CMK (cell line): ENCODE measurements around the gene PNPLA1.

Source experiments
- DNase-seq: peaks from one replicate; pipeline ENCODE4 v3.0.0-alpha.2; 2010; ENCODE audit warnings: low read depth

The PNPLA1 gene

DNA sequence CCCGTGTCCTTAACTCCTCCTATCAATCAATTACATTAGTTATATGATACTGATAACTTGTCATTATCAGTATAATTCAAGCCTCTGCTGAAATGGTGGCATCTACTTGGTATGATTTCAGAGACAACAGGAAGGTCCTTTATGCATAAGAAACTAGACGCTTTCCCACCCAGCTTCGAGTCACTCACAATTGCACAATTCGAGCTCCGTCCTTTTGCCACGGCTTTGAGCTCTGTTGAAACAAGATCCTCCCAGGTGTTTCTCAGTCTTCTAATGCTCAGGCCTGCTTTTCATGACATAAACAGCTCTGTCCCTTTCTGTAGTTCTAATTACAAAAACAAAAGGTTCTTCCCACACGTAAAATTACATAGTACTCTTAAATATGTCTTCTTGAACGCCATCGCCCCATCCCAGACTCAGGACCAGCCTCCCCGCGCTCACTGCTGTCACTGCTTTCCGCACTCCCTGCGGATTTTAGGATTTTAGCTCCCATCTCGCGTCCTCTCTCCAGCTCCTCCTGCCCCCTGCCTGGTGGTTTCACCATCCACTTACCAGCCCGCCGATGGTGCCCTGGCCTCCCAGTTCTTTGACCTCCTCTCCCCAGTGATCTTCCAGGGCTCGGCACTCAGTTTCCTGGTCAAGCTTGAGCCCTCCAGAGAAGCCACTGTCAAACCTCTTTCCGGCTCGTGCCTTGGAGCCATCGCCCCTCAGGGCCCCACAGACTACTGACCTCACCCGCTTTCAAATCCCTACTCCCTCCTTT, 23.2 kb upstream of the PNPLA1 start:
- no peak for DNase-seq

- DNase-seq, result no peak
Measured at GRCh38 chr6:36247693-36248092, 22.2 kb upstream of the PNPLA1 start.

- DNase-seq, result no peak
Measured at GRCh38 chr6:36248980-36249379, 20.9 kb upstream of the PNPLA1 start.

- no peak for DNase-seq
Measured at GRCh38 chr6:36249536-36249935, 20.3 kb upstream of the PNPLA1 start.

GRCh38 chr6:36252005-36252404, 17.9 kb upstream of the PNPLA1 start:
- no peak for DNase-seq

GRCh38 chr6:36263390-36264000, 6.4 kb upstream of the PNPLA1 start:
- no peak for DNase-seq

GRCh38 chr6:36265744-36266143, 4.1 kb upstream of the PNPLA1 start:
- no peak for DNase-seq

- no peak for DNase-seq
Measured at GRCh38 chr6:36266913-36267644, 2.8 kb upstream of the PNPLA1 start.

DNA sequence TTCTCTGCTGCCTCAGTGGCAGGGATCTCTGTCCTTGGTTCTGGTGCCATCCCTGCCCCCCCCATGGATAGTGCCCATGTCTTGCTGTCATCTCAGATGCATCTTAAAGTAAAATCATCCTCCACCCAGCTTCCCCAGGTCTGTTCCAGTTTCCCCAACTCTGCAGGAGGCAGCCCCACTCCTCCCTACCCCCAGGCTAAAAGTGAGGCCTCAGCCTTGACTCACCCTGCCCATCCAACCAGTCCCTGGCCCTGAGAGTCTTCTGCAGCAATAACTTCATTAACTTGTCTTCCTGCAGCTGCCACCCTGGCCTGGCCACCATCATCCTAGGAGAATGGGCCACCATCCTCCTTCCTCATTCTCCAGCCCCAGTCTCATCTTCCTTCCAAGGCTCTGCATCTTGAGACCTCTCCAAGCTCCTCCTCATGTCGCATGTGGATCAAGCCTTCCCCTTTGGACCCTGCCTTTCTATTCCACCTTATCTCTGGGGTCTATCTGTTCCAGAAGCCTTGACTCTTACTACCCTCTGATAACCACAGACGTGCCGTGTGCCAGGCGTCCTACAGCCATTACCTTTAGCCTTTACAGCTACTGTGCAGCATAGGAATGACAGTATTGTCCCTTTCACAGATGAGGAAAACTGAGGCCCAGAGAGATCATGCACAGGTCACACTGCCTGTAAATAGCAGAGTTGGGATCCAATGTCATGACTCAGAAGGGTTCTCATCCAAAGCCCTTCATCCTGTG, 2.0 kb upstream of the PNPLA1 start:
- no peak for DNase-seq

GRCh38 chr6:36268478-36269275, 1.2 kb upstream of the PNPLA1 start:
- no peak for DNase-seq

DNA sequence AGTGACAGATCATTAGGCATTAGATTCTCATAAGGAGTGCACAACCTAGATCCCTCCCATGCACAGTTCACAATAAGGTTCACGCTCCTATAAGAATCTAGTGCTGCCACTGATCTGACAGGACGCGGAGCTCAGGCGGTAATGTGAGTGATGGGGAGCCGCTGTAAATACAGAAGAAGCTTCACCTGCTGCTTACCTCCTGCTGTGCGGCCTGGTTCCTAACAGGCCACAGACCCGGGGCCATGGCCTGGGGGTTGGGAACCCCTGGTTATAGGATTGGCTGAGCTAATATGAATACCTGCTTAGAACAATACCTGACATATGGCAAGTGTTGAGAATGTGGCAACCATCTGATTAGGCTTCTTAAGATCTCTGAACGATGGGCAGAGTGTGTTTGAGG, 2.4 kb downstream of the PNPLA1 start:
- DNase-seq, result no peak

DNA sequence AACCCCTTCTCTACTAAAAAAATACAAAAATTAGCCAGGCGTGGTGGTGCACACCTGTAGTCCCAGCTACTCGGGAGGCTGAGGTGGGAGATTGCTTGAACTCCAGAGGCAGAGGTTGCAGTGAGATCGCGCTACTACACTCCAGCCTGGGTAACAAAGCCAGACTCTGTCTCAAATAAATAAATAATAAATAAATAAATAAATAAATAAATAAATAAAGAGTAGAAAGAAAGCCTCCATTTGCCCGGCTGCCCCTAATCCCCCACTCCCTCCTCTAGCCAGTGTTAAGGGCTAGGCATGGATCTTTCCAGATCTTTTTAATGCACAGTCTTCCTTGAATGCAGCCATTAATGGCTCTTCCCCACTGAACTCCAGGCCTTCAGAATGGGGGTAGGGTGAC, 3.2 kb downstream of the PNPLA1 start:
- DNase-seq, result no peak

- DNase-seq, result no peak
Measured at GRCh38 chr6:36273802-36274514, 4.1 kb downstream of the PNPLA1 start.

DNA sequence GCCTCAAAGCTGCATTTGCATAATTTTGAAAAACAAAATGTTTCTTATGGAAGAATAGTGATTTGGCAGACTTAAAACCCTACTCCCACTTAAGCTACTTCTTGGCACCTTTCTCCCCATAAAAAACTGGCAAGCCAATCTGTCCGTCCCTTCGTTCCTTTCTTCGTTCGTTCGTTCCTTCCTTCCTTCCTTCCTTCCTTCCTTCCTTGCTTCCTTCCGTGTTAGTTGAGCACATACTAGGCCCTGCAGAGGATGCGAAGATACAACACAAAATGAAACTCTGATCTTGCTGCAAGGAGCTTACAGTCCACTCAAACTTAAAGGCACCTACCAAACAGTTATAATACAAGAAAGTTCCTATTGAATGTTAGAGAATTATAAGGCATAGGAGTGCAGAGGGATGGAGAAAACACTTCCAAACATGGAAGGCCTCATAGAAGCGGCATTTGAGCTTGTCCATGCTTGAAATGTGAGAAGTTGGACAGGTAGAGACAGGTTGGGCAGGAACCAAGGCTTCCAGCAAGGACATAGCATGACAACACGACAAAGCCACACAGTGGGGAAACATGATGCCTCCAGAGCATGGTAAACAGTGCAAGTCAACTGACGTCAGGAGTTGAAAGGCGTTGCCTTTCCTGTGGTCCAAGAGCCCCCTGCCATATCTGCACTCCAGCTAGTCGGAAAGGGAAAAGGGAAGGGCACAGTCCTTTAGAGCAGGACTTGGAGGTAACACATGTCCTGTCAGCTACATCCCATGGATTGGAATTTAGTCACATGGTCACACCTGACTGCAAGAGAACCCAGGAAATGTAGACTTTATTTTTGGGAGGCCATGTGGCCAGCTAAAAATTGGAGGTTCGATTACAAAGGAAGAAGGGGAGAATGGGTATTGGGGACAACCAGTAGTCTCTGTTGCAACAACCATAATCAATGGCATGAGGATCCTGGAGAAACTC, 7.0 kb downstream of the PNPLA1 start:
- no peak for DNase-seq

- DNase-seq, result no peak
Measured at GRCh38 chr6:36277946-36278470, 8.1 kb downstream of the PNPLA1 start.

DNA sequence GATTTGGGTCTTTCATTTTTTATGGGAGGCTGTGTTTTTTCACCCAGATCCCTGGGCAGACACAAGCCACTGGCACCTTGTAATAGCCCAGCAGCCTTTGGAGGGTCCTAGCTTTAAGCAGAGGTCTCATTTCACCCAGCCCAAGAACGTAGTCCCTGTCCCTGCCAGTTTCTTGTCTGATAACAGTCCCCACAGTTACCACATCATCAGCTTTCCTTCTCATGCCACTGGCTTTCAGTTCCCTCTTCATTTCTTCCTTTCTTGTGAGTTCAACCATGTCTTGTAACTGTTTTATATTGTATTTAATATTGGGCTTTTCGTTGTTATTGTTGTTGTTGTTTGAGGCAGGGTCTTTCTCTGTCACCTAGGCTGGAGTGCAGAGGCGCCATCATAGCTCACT, 10.6 kb downstream of the PNPLA1 start:
- DNase-seq, result no peak

- no peak for DNase-seq
Measured at GRCh38 chr6:36280983-36281382, 11.1 kb downstream of the PNPLA1 start.

DNA sequence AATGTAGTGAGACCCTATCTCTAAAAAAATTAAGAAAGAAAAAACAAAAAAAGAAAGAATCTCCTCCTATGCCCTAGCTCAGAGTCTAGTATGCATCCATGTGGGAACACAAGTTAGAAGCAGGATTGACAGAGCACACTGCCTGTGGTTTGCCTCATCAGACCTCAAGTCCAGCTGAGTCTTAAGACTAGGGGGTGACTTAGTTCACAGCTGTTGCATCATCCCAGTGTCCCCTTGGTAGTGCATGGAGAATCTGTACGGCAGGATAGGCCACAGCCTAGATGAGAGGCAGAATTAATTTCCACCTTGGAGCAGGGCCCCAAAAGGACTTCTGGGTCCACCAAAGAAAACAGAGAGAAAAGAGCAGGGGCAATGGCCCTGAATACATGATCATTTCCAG, 13.7 kb downstream of the PNPLA1 start:
- no peak for DNase-seq

DNA sequence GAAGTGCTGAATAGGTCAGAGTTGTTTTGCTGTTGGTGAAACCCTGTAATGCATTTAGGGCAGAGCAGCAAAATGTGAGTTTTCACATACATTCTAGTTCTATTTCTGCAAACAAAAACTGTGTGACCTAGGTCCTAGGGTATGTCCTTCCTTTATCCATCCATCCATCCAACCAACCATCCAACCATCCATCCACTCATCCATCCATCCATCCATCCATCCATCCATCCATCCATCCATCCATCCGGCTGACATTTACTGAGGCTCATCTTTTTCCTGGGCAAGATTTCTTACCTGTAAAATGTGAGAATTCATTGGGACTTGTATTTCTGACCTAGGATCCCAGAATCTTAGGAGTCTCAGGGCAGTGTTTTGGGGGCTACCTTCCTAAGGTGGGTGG, 14.5 kb downstream of the PNPLA1 start:
- no peak for DNase-seq
